Stimulated activated naive CD8-positive, alpha-beta T cell treated with anti-CD3 and anti-CD28 coated beads, Interleukin-15, Interleukin-2, amounts not matched to agents 100 ng/mL and 50 ng/mL, for 24 hours (primary cell): ENCODE measurements around the gene SH3GL1.

ENCODE experiments used
- H3K27ac Mint-ChIP-seq: one replicate; pipeline ENCODE4 v1.8.0; 2021; ENCODE audit warnings: mild to moderate bottlenecking, mixed read lengths
- H3K27me3 Mint-ChIP-seq: one replicate; pipeline ENCODE4 v1.8.0; 2021; ENCODE audit warnings: mixed read lengths
- H3K36me3 Mint-ChIP-seq: one replicate; pipeline ENCODE4 v1.8.0; 2021; ENCODE audit warnings: low read depth, mixed read lengths
- H3K4me1 Mint-ChIP-seq: one replicate; pipeline ENCODE4 v1.8.0; 2021; ENCODE audit warnings: low read depth, mixed read lengths
- H3K4me3 Mint-ChIP-seq: one replicate; pipeline ENCODE4 v1.8.0; 2021; ENCODE audit warnings: mild to moderate bottlenecking, mixed read lengths
- H3K9me3 Mint-ChIP-seq: one replicate; pipeline ENCODE4 v1.8.0; 2021; ENCODE audit warnings: mixed read lengths

Gene SH3GL1

GRCh38 chr19:4378886-4379285, 21.5 kb downstream of the SH3GL1 start:
- Mint-ChIP-seq H3K36me3 (no peaks in the 10 kb centered on the region), H3K4me3 (peak overlapping the region; percentile 76), H3K27ac (peak overlapping the region; percentile 94), H3K9me3 (no peaks in the 10 kb centered on the region), H3K27me3 (no peaks in the 10 kb centered on the region), H3K4me1 (peaks cover 66% of the 10 kb centered on the region)

GRCh38 chr19:4376991-4377781, 23.2 kb downstream of the SH3GL1 start:
- peaks cover 72% of the 10 kb centered on the region for H3K4me1 Mint-ChIP-seq
- H3K36me3 Mint-ChIP-seq: no peaks in the 10 kb centered on the region
- no peak overlapping the region for H3K27ac Mint-ChIP-seq
- no peak overlapping the region for H3K4me3 Mint-ChIP-seq
- no peaks in the 10 kb centered on the region for H3K27me3 Mint-ChIP-seq
- H3K9me3 Mint-ChIP-seq: no peaks in the 10 kb centered on the region

- H3K27ac Mint-ChIP-seq: no peak overlapping the region
- H3K36me3 Mint-ChIP-seq: no peaks in the 10 kb centered on the region
- no peaks in the 10 kb centered on the region for H3K9me3 Mint-ChIP-seq
- no peaks in the 10 kb centered on the region for H3K27me3 Mint-ChIP-seq
- no peak overlapping the region for H3K4me3 Mint-ChIP-seq
- peaks cover 73% of the 10 kb centered on the region for H3K4me1 Mint-ChIP-seq
Measured at GRCh38 chr19:4376671-4376990, 23.7 kb downstream of the SH3GL1 start.

GRCh38 chr19:4376028-4376670, 24.2 kb downstream of the SH3GL1 start:
- Mint-ChIP-seq H3K27ac (peak overlapping the region; percentile 65), H3K4me3 (peak overlapping the region; percentile 30), H3K4me1 (peaks cover 75% of the 10 kb centered on the region), H3K36me3 (peaks cover 2% of the 10 kb centered on the region), H3K27me3 (no peaks in the 10 kb centered on the region), H3K9me3 (no peaks in the 10 kb centered on the region)

GRCh38 chr19:4375164-4376027, 25.0 kb downstream of the SH3GL1 start:
- peak overlapping the region; percentile 30 for H3K4me3 Mint-ChIP-seq

GRCh38 chr19:4374498-4375163, 25.7 kb downstream of the SH3GL1 start:
- no peaks in the 10 kb centered on the region for H3K9me3 Mint-ChIP-seq
- H3K27ac Mint-ChIP-seq: no peak overlapping the region
- H3K27me3 Mint-ChIP-seq: no peaks in the 10 kb centered on the region
- peaks cover 5% of the 10 kb centered on the region for H3K36me3 Mint-ChIP-seq
- no peak overlapping the region for H3K4me3 Mint-ChIP-seq
- peaks cover 79% of the 10 kb centered on the region for H3K4me1 Mint-ChIP-seq

More at GRCh38 chr19:4375164-4376027, 25.0 kb downstream of the SH3GL1 start:
- Mint-ChIP-seq H3K36me3 (peaks cover 5% of the 10 kb centered on the region), H3K9me3 (no peaks in the 10 kb centered on the region), H3K4me1 (peaks cover 79% of the 10 kb centered on the region), H3K27me3 (no peaks in the 10 kb centered on the region), H3K27ac (peak overlapping the region; percentile 65)

- Mint-ChIP-seq H3K27ac (no peak overlapping the region), H3K9me3 (no peaks in the 10 kb centered on the region), H3K27me3 (no peaks in the 10 kb centered on the region), H3K4me1 (peaks cover 77% of the 10 kb centered on the region), H3K36me3 (peaks cover 5% of the 10 kb centered on the region), H3K4me3 (no peak overlapping the region)
Measured at GRCh38 chr19:4373601-4374497, 26.5 kb downstream of the SH3GL1 start.

- peaks cover 5% of the 10 kb centered on the region for H3K36me3 Mint-ChIP-seq
- H3K27me3 Mint-ChIP-seq: no peaks in the 10 kb centered on the region
- H3K9me3 Mint-ChIP-seq: no peaks in the 10 kb centered on the region
- peaks cover 81% of the 10 kb centered on the region for H3K4me1 Mint-ChIP-seq
- H3K4me3 Mint-ChIP-seq: no peak overlapping the region
- H3K27ac Mint-ChIP-seq: no peak overlapping the region
Measured at GRCh38 chr19:4373013-4373367, 27.4 kb downstream of the SH3GL1 start.

GRCh38 chr19:4372165-4373012, 28.0 kb downstream of the SH3GL1 start:
- no peak overlapping the region for H3K4me3 Mint-ChIP-seq
- no peaks in the 10 kb centered on the region for H3K27me3 Mint-ChIP-seq
- peaks cover 5% of the 10 kb centered on the region for H3K36me3 Mint-ChIP-seq
- H3K9me3 Mint-ChIP-seq: no peaks in the 10 kb centered on the region
- H3K27ac Mint-ChIP-seq: no peak overlapping the region
- peaks cover 85% of the 10 kb centered on the region for H3K4me1 Mint-ChIP-seq

- H3K4me3 Mint-ChIP-seq: peak overlapping the region; percentile 68
- no peaks in the 10 kb centered on the region for H3K9me3 Mint-ChIP-seq
- H3K27ac Mint-ChIP-seq: peak overlapping the region; percentile 61
- peaks cover 5% of the 10 kb centered on the region for H3K36me3 Mint-ChIP-seq
- no peaks in the 10 kb centered on the region for H3K27me3 Mint-ChIP-seq
- H3K4me1 Mint-ChIP-seq: peaks cover 79% of the 10 kb centered on the region
Measured at GRCh38 chr19:4371247-4372164, 28.8 kb downstream of the SH3GL1 start.

GRCh38 chr19:4370418-4371041, 29.8 kb downstream of the SH3GL1 start:
- peaks cover 69% of the 10 kb centered on the region for H3K4me1 Mint-ChIP-seq
- no peaks in the 10 kb centered on the region for H3K27me3 Mint-ChIP-seq
- peak overlapping the region; percentile 68 for H3K4me3 Mint-ChIP-seq

GRCh38 chr19:4369888-4370260, 30.5 kb downstream of the SH3GL1 start:
- H3K27ac Mint-ChIP-seq: peak overlapping the region; percentile 91
- peaks cover 63% of the 10 kb centered on the region for H3K4me1 Mint-ChIP-seq
- H3K4me3 Mint-ChIP-seq: peak overlapping the region; percentile 68
- no peaks in the 10 kb centered on the region for H3K27me3 Mint-ChIP-seq
- H3K9me3 Mint-ChIP-seq: no peaks in the 10 kb centered on the region
- H3K36me3 Mint-ChIP-seq: peaks cover 5% of the 10 kb centered on the region

More at GRCh38 chr19:4370418-4371041, 29.8 kb downstream of the SH3GL1 start:
- Mint-ChIP-seq H3K36me3 (peaks cover 5% of the 10 kb centered on the region), H3K27ac (peak overlapping the region; percentile 61), H3K9me3 (no peaks in the 10 kb centered on the region)
